ENCODE measurements around the gene SLC35E2B.
"Not testable (repeated sequence)": the region's sequence is repeated elsewhere in the genome, so short reads cannot be mapped to it uniquely, and the experiment has no call there.

- not testable (repeated sequence) for TF ChIP-seq CTCF (IDR thresholded peaks at IDR 0.05; ENCODE audit: poor library complexity, severe bottlenecking); EP300 (conservative IDR thresholded peaks at IDR 0.05; ENCODE audit: poor library complexity, severe bottlenecking)
Observed at GRCh38 chr1:1676087-1676486, 16.5 kb downstream of the SLC35E2B start.
